GM18508 (cell line): Measurements from ENCODE around the gene PPARGC1A.

ENCODE experiments used
- ATAC-seq: cut with Tn5 transposase; IDR thresholded peaks from one replicate; pipeline ENCODE4 v1.9.1; 2021; ENCODE audit warnings: moderate number of reproducible peaks; ENCODE audit not compliant: insufficient read depth, unreplicated experiment

PPARGC1A gene

DNA sequence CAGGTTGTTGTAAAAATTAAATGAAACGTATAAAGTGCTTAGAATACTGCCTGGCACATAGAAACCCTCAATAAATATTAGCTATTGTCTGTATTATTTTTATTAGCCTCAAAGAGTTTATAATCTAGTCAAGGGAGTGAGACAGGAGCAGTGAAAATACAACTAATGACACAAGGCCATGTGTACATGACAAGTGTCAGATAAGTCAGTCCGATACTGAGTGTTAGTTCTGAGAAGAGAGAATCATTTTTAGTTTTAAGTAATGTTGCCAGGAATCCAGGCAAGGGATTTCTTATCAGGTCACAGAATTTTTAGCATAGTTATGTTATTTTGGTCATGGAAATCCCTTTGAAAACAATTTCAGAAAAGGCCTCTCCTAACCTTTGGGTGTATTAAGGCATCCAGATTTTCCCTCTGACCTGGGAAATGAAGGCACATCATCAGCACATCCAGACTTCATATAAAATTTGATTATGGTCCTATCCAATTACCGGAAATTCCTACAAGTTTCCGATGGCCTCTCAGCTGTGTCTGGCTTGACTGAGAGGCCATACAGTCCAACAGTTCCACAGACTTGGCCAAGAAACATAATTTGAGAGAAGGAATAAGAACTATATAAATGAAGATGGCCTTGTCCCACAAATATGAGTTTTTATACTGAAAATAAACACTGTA is 35.7 kb downstream of the PPARGC1A start:
- ATAC-seq, result no peak

DNA sequence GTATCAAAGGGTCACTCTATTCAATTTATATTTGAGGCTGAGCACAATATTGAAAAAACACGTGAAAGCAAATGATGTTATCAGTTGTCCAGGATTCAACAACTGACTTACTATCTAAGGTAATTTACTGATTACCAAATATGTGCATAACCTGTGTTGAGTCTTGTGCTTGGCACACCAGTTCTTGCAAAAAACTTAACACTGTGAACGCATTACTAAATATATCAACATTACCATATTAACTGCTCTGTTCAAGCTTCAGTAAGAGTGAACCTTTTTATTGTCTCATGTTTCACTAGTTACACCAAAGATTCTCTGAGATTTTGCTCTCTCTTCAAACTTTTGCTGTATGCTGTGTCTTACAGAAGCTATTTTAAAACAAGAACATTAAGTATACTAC is 38.4 kb downstream of the PPARGC1A start:
- ATAC-seq, result no peak

DNA sequence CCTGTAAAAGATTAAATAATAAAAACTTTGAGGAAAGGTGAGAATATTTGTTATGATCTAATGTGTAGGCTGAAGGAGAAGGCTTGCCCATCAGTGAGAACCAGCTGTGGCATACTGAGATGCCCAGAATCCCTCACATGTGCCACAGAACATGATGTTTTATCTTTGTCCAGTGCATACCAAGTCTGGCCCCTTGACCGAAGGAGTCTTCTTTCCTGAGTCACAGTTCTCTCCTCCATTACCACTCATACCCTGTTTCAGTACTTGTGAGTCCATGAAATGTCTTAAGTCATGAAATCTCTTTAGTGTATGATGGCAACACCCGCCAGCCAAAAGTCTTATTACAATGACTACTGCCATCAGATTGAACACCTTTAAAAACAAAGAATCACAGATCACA is 42.7 kb downstream of the PPARGC1A start:
- no peak for ATAC-seq

DNA sequence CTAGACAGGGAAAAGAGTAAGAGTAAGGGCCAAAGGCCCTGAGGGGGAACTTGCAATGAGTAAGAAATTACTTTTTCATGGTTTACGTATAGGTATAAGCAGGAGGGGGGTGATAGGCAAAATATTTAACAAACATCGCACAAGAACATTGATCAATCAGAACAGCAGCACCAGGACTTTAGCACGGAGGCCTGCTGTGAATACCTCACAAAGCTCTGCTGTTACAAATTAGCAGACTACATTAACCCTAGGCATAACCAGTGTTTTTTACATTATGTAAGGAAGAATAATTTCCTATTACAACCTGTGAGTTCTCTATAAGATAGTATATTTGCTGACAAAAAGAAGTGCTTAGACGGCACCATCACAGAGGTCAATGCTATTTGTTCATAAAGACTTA is 44.9 kb downstream of the PPARGC1A start:
- ATAC-seq, result no peak

DNA sequence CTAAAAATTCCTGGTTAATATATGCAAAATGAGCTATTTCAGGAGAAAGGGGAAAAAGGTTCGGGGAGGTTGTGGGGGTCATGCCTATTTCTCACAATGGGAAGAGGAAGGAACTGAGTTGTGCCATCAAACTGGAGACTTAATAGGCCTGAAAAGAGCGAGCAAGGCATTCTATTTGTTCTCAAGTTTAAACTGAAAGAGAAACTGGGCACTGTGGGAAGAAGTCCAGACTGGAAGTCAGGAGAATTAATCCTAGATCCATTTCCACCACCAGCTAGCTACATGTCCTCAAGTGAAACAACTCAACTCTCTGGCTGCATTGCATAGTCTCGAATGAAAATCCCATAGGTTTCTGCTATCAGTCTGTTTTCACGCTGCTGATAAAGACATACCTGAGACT is 50.6 kb downstream of the PPARGC1A start:
- ATAC-seq, result no peak

DNA sequence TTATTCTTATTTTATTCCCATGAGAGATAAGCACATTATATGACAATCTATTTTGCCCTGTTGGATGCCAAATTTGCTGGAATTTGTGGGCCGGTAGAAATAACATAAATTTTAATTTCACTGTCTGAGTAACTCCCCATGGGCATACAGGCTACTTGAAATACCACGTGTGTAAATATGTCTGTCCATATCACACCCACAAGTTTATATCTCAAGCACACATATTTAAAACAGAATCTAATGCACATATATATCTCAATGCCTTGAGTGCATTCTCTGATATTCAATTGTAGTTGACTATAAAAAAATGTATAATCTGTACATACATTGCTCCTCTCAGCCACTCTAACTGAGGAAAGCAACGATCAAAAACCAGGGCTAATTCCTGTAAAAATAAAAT is 51.2 kb downstream of the PPARGC1A start:
- ATAC-seq, result no peak

DNA sequence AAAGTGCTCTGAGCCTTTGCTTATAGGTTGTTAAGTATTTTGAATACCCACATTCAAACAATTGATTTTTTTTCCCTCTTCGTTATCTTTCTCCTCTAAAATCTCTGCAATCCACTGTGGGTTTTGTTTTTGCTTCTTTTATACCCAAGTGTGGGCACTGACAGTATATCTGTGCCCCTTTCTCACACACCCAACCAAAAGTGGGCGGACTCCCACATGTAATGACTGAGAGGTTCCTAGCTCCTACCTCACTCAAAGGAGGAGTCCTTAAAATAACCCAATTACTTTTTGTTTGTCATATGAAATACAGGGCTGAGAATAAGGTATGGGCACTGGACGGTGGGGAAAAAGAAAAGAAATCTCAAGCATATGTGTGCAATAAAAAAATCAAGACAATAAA is 51.7 kb downstream of the PPARGC1A start:
- no peak for ATAC-seq

DNA sequence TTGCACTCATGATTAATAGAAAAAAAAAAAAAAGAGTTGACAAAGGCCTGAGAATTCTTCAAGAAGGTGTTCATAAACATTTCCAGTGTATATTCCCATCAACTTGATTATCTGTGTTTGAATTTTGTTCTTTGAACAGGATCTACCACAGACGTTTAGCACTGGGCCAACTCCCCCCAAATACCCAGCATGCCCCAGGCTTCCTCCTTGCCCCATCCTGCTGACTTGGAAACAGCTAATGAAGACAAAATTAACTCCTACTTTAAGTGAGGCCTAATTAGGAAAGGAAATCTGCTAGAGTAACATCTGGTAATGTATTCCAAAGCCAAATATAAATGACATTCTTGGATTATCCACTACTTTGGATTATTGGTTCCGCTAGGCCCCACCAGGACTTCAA is 52.5 kb downstream of the PPARGC1A start:
- ATAC-seq, result no peak

DNA sequence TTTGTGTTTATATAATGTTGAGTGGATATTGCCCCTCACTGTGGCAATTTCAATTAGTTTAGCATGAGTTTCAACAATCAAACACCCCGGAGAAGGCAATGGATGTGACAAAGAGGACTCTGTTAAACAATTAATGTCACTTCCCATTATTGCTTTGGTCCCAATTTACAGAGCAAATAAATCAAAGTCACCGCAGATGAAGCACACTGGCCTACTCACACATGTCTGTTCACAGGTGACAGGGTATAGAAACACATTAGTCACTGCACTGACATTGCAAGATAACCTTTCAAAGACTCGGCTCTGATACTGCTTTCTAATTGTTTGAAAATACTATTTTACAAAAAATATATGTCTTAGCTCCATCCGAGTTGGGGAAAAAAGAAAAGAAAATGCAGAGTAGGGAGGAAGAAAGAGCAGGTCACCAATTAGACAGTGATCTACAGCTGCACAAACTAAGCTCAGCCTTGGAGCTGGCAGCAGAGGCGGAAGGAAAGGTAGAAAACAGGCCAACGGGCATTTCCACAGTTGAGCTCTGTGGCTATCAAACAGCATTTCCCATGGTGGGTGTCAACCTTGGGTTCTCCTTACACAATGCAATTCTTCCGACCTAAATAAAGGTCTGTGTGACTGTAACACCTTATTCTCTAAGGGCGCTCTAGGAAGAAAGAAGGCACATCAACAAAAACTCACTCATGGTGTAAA is 53.9 kb downstream of the PPARGC1A start:
- no peak for ATAC-seq

DNA sequence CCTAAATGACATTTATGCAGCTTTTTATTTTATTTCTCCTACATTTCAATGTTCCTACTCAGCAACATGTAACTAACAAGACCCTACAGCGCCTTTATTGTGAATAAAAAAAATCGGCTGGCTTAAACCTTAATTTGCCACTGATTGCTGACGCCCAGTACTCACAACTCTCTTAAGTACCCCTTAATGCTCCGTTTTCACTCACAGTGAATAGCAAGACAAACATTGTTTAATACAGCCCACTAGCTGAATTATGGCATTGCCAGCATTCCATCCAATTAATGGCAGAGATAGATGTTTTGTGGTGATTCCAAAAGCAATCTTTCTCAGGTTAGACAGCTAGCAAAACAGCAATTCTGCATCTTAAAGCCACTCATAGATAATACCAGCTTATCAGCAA is 61.1 kb downstream of the PPARGC1A start:
- no peak for ATAC-seq

DNA sequence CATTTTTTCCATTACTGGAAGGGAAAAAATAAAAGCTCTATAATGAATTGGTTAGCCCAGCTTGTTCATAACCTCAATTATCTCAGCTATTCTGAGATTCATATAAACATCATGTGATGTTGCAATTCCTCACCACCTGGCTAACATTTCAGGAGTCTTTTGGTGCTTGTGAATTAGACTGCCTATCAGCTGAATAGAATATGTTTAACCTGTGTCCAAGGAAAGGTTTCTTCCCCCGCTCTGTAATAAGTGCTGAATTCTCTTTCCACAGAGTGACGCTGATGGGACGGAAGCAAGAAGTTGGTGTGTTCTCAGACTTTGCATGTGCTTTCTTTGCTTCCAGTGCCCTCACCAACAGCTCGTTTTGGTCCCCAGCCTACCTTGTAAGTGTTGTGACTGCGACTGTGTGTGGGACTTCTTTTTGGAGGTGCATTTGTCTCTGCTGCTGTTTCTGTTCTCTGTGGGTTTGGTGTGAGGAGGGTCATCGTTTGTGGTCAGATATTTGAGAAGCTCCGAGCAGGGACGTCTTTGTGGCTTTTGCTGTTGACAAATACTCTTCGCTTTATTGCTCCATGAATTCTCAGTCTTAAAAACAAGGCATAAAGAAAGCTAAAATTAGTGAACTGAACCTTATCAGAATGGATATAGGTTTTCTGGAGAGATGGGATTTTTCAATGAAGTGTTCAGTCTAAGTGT is 61.7 kb downstream of the PPARGC1A start:
- no peak for ATAC-seq

DNA sequence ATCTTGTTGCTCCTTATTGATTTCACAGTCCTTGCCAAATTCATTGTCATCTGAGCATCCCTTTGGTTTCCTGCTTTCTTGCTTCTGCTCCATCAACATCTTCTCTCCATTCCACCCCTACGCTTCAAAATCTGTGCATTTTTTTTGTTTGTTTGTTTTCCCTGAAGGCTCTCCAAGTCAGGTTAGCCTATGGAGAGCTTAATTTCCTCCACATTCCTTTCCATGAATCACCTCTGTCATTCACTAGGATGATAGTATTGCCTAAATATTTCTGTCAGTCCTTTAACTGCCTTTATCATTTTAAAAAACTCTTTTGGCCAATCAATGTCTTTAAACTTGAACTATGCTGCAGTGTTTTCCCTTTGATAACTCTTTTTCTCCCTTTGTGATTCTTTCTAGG is 67.7 kb downstream of the PPARGC1A start:
- no peak for ATAC-seq

DNA sequence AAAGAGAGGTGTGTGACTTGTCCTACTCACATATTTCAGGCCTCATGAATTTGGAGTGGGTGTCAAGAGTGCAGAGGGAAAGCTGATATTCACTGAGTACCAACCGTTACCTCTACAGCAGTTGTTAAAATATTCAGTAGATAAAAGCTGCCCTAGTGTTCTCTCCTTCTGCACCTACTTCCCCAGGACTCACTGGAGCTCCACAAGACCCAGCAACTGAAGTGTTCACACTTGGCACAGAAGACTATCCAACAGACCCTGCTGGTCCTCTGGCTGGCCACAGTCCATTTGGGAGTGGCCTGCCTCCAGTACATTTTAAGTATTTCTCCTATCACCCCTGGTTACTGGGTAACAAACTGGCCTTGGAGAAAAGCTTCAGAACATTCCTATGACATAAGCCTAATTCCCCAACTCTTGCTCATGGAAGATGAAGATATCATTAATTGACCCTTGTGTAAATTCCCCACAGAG is 70.8 kb downstream of the PPARGC1A start:
- no peak for ATAC-seq

DNA sequence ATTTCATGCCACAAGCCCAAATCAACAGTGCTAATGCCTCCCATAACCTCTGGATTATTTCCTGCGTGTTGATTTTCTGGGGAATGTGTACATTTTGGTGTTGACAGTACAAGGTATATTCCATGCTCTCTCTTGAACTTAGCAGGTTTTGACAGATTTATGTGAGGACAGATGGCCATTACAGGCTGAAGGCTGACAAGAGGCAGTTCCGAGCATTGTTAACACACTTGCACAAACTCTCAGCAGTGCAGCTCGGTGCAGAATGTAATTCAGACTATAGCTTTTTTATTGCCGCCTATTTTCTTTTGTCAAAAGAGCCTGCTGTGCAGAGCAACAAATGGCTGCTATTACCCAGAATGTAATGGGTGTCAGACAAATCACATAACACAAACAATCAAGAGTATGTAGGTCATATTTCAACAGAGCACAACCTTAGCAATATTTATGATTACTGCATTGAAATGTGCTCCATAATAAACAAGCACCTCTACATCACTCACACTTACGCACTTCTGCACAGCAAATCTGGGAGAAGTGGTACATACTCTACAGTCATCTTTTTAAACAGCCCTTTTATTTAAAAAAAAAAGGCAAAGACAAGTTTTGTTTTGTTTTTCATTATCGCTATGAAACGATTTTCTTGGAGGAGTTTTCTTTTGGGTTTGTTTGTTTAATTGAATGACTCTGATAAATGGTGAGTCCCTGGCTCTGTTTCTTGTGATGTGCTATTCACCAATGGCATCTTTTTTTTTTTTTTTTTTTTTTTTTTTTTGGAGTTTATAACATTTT is 71.6 kb downstream of the PPARGC1A start:
- ATAC-seq, result no peak

DNA sequence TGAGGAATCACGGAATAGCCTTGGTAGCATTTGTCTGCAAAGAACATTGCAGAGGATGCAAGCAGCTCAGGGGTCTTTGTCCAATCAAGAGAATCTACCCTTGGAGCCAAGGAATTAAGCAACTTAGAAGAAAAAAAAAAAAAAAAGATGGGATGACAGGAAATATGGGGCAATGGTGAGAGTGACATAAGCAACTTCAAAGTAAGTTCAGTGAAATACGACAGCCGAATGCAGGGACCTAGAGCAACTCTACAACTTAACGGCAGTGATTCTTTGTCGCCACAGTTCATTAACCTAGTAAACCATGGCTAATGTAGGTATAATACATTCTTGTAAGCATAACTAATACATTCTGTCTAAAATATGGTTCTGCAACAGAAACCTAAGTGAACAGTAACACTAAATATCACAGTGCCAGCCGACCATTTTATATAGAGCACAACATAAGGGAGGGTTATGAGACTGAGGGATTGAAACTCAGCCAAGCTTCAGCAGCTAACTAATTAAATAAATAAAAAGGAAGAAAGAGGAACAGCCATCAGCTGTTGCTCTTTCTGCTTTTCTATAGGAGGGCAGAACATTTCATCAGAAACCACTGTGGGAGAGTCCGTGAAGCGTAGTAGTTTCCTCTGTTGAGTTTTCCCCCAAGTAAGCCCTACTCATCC is 74.7 kb downstream of the PPARGC1A start:
- ATAC-seq, result no peak

DNA sequence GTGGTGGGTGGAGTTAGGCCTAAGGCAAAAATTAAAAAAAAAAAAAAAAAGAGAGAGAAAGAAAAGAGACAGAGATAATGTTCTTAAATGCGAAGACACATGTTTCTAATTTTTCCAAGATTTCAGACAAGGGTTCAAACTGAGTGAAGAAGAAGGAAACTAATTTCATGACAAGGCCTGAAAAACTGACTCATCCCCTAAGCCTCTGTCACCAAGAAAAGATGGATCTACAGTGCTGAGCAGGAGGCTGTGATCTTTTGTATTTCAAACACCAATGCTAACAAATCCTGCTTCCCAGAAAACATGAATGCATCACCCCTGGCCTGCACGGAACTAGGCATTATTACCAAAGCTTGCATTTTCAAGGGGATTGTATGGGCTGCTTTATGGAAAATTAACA is 75.3 kb downstream of the PPARGC1A start:
- ATAC-seq, result no peak

DNA sequence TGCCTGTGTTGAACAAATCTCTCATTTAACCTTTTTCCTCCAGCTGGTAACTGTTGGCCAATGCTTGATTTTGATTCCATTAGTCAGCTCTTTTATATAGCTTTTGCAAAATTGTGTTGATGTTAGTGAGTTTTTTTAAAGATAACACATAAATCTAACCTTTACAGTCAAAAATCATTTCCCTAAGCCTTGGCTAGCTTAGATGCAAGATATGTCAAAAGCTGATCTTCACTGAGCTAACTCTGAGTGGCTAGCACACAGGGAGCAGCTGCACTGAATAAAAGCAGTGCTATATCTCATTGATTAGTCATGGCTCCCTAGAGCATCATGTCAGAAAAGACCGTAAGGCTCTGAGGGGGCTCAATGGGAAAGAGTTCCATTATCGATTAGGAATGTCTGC is 78.7 kb downstream of the PPARGC1A start:
- ATAC-seq, result no peak

DNA sequence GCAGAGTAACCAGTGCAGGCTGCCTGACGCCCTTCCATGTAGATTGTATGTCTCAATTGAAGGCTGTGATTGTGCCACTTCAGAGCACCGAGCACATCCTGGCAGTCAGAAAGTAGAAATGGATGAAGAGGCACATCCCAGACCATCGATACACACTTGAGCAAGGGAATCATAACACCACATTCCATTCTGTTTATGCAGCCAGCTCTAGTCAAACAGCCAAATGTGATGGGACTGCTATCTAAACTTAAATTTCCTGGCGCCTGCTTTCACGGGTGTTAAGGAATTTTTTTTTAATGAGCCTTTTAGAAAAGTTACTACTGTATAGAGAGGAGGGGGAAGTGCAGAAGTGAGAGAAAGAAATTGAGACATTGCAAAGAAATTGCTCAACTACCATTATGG is 84.4 kb downstream of the PPARGC1A start:
- no peak for ATAC-seq

DNA sequence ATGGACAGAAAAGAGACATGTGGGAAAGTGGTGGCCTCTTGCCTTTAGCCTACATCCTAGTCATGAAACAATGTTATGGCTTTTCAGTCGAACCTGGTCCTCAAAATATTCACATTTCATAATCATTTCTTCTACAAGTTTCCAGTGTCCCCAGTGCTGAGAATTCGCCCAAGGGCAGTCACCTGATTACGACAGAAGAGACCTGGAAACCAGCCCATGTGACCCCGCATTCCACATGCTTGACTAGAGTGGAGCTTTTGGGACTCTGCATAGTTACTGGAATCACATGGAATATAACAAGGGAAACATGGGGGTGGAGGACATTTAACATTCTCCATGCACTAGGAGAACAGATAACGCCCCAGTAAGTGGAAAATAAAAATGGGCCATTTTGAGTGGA is 100.1 kb downstream of the PPARGC1A start:
- no peak for ATAC-seq

DNA sequence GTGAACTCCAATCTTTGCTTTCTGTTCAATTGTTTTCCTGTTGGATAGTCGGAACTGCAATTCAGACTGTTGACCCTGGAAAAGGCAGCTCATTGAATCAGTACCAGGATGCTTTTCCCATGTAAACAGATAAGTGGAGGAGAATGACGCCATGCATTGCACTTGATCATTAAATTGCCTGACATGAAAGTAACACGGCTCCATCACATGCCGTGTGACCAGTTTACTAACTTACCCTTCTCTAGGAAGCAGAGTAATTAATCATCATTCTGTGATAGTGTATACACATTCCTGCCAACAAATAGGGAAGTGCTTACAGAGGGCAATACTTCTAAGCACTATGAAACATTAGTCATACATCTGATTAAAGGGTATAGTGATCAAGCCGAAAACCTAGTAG is 101.4 kb downstream of the PPARGC1A start:
- ATAC-seq, result no peak
